ENCODE data around the gene SYNPO2. TPM values are rescaled to one million over a fixed set of nuclear protein-coding genes. Genes with fewer than 3 reads are reported as not detected.
"Not testable (repeated sequence)": the region's sequence is repeated elsewhere in the genome, so short reads cannot be mapped to it uniquely, and the experiment has no call there.

Gene SYNPO2
- total RNA-seq, 1 donor from 2014 or later: 2.9 TPM

DNA sequence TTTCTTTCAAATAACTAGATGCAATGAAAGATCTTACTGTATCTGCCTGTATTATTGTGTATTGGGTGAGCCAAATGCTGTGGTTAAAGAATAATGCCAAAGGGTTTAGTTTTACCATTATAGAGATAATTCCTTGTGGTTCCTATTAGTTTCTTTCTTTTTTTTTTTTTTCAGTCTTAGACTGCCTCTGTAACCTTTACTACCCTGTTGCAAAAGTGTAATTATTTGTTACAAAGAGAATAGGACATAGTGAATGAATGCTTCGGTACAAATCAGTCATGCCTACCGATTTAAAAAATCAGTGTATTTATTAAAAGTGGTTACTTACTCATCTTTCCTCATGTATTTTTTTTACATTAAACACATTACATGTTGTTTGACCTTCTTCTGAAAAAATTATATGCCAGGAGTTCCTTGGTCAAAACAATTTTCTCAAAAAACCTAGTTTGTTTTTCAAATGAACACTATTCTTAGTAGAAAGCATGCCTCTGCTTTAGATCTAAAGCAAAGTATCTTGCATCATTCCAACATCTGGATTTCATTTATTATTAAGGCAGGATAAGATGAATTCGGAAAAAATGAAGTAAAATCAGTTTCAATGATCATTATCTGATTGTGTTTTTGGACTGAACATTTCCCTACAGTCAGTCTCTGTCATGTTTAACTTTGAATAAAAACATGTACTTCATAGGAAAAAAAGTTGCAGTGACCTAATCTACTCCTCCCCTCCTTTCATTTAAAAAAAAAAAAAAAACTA, 21.2 kb upstream of the SYNPO2 start:
- H3K4me1 Mint-ChIP-seq (ENCODE audit: low read depth, unreplicated experiment): peaks cover 5% of the 10 kb centered on the region
- DNase-seq: no peak
- no peaks in the 10 kb centered on the region for H3K36me3 Mint-ChIP-seq (ENCODE audit: unreplicated experiment)
- H3K27ac Mint-ChIP-seq (ENCODE audit: unreplicated experiment): no peak overlapping the region
- H3K9me3 Mint-ChIP-seq (ENCODE audit: unreplicated experiment): no peaks in the 10 kb centered on the region
- no peak overlapping the region for H3K4me3 Mint-ChIP-seq (ENCODE audit: unreplicated experiment)
- TF ChIP-seq, protein P1, sequence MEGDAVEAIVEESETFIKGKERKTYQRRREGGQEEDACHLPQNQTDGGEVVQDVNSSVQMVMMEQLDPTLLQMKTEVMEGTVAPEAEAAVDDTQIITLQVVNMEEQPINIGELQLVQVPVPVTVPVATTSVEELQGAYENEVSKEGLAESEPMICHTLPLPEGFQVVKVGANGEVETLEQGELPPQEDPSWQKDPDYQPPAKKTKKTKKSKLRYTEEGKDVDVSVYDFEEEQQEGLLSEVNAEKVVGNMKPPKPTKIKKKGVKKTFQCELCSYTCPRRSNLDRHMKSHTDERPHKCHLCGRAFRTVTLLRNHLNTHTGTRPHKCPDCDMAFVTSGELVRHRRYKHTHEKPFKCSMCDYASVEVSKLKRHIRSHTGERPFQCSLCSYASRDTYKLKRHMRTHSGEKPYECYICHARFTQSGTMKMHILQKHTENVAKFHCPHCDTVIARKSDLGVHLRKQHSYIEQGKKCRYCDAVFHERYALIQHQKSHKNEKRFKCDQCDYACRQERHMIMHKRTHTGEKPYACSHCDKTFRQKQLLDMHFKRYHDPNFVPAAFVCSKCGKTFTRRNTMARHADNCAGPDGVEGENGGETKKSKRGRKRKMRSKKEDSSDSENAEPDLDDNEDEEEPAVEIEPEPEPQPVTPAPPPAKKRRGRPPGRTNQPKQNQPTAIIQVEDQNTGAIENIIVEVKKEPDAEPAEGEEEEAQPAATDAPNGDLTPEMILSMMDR (IDR thresholded peaks at IDR 0.05; ENCODE audit: partially characterized antibody, unreplicated experiment): no peak
- H3K27me3 Mint-ChIP-seq (ENCODE audit: unreplicated experiment): peaks cover 2% of the 10 kb centered on the region

DNA sequence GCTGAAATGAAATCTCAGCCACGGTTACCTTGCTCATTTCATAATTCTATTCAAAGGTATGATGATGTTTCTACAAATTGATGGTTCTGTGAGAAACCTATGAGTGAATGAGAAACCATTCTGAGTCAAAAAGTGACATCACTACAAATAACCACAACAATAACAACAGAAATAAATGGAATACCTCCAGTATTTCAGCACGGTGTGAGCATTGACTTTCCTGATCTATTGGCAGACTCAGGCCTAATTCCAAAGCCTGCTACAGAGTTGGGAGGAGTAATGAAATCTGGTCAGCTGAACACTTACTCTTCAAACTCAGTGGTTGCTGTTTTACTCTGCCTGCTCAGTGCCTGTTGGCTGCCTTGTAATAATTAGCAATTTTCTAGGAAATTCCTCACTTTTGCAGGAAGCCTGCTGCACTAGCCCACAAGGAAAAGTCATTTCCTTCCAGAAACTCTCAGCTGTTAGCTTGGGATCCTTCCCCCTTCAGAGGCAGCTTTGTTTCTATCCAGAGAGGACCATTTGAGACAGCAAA, 18.8 kb upstream of the SYNPO2 start:
- Mint-ChIP-seq H3K36me3 (ENCODE audit: unreplicated experiment) (no peaks in the 10 kb centered on the region), H3K27ac (ENCODE audit: unreplicated experiment) (no peak overlapping the region), H3K4me3 (ENCODE audit: unreplicated experiment) (no peak overlapping the region), H3K4me1 (ENCODE audit: low read depth, unreplicated experiment) (peaks cover 5% of the 10 kb centered on the region), H3K9me3 (ENCODE audit: unreplicated experiment) (no peaks in the 10 kb centered on the region), H3K27me3 (ENCODE audit: unreplicated experiment) (peaks cover 2% of the 10 kb centered on the region)
- no peak for DNase-seq
- TF ChIP-seq, protein P1 (IDR thresholded peaks at IDR 0.05; ENCODE audit: partially characterized antibody, unreplicated experiment): no peak

DNA sequence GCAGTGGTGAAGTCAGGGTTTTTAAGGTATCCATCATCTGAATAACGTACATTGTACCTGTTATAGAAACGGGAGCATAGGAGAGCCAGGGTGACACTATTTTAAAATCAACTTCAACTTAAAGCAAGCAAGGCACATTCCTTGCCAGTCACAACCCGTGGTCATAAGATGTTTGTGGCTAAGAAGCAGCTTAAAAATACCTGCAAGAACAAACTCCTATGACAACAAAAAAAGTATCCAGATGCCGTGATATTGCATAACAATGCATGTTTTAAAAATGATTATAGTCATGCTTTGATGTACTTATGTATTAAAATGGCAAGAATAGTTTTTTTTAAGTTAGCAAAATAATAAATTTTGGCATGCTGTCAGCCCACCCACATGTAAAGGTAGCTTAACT, 16.5 kb upstream of the SYNPO2 start:
- Mint-ChIP-seq H3K4me1 (ENCODE audit: low read depth, unreplicated experiment) (peaks cover 5% of the 10 kb centered on the region), H3K27me3 (ENCODE audit: unreplicated experiment) (peaks cover 2% of the 10 kb centered on the region), H3K27ac (ENCODE audit: unreplicated experiment) (no peak overlapping the region), H3K36me3 (ENCODE audit: unreplicated experiment) (peaks cover 2% of the 10 kb centered on the region), H3K4me3 (ENCODE audit: unreplicated experiment) (no peak overlapping the region), H3K9me3 (ENCODE audit: unreplicated experiment) (no peaks in the 10 kb centered on the region)
- no peak for DNase-seq
- TF ChIP-seq, protein P1 (IDR thresholded peaks at IDR 0.05; ENCODE audit: partially characterized antibody, unreplicated experiment): no peak

DNA sequence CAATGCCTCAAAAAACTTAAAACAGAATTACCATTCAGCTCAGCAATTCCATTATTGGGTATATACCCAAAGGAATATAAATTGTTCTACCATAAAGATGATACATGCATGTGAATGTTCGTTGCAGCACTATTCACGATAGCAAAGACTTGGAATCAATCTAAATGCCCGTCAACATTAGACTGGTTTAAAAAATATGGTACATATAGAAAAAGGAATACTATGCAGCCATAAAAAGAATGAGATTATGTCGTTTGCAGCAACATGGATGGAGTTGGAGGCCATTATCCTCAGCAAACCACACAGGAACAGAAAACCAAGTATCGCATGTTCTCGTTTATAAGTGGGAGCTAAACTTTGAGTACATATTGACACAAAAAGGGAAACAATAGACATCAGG, 10.9 kb upstream of the SYNPO2 start:
- TF ChIP-seq, protein P1 (IDR thresholded peaks at IDR 0.05; ENCODE audit: partially characterized antibody, unreplicated experiment): no peak
- H3K36me3 Mint-ChIP-seq (ENCODE audit: unreplicated experiment): peaks cover 7% of the 10 kb centered on the region
- no peak for DNase-seq
- H3K4me3 Mint-ChIP-seq (ENCODE audit: unreplicated experiment): no peak overlapping the region
- H3K27ac Mint-ChIP-seq (ENCODE audit: unreplicated experiment): no peak overlapping the region
- H3K27me3 Mint-ChIP-seq (ENCODE audit: unreplicated experiment): no peaks in the 10 kb centered on the region
- H3K4me1 Mint-ChIP-seq (ENCODE audit: low read depth, unreplicated experiment): no peaks in the 10 kb centered on the region
- peaks cover 3% of the 10 kb centered on the region for H3K9me3 Mint-ChIP-seq (ENCODE audit: unreplicated experiment)

DNA sequence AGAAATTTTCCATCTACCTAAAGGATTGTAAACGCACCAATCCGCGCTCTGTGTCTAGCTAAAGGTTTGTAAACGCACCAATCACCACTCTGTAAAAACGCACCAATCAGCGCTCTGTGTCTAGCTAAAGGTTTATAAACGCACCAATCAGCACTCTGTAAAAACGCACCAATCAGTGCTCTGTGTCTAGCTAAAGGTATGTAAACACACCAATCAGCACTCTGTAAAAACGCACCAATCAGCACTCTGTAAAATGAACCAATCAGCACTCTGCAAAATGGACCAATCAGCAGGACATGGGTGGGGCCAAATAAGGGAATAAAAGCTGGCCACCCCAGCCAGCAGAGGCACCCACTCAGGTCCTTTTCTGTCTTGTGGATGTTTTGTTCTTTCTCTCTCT, 10.1 kb upstream of the SYNPO2 start:
- H3K27me3 Mint-ChIP-seq (ENCODE audit: unreplicated experiment); H3K4me1 Mint-ChIP-seq (ENCODE audit: low read depth, unreplicated experiment); H3K36me3 Mint-ChIP-seq (ENCODE audit: unreplicated experiment); H3K27ac Mint-ChIP-seq (ENCODE audit: unreplicated experiment); DNase-seq; H3K9me3 Mint-ChIP-seq (ENCODE audit: unreplicated experiment); H3K4me3 Mint-ChIP-seq (ENCODE audit: unreplicated experiment): not testable (repeated sequence)

Measured in glutamatergic neuron (in vitro differentiated cells).